ENCODE data around the gene RHOXF1. TPM values are rescaled to one million over a fixed set of nuclear protein-coding genes. Genes with fewer than 3 reads are reported as not detected.
"Not testable (repeated sequence)": the region's sequence is repeated elsewhere in the genome, so short reads cannot be mapped to it uniquely, and the experiment has no call there.

RHOXF1 gene, protein sequence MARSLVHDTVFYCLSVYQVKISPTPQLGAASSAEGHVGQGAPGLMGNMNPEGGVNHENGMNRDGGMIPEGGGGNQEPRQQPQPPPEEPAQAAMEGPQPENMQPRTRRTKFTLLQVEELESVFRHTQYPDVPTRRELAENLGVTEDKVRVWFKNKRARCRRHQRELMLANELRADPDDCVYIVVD
- under 1 TPM in 1 of 2 donors, not detected in 1; 0.37 TPM for total RNA-seq

DNA sequence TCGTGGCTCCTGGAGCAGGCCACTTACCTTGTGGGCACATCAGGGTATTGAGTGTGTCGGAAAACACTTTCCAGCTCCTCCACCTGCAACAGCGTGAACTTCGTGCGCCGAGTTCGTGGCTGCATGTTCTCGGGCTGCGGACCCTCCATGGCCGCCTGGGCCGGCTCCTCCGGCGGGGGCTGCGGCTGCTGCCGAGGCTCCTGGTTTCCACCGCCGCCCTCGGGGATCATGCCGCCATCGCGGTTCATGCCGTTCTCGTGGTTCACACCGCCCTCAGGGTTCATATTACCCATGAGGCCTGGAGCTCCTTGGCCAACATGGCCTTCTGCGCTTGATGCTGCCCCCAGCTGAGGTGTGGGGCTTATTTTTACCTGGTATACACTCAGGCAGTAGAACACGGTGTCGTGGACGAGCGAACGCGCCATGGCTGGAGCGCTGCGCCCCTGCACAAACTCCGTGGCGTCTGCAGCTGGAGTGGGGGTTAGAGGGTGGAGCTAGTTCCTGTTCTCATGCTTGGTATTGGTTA lies at the start of gene RHOXF1:
Gene RHOXF1, minus strand, starts transcription at position 476 of the 526 bp plus-strand sequence. Its CDS starts 51 bp downstream, at position 425.
- no peak for ATAC-seq (replicated peaks)
- Mint-ChIP-seq H3K27me3 (no peaks in the 10 kb centered on the region), H3K9me3 (no peaks in the 10 kb centered on the region), H3K36me3 (ENCODE audit: low read depth) (no peaks in the 10 kb centered on the region), H3K4me3 (no peak within 1 kb of the TSS), H3K27ac (no peak within 1 kb of the TSS), H3K4me1 (no peaks in the 10 kb centered on the region)

DNA sequence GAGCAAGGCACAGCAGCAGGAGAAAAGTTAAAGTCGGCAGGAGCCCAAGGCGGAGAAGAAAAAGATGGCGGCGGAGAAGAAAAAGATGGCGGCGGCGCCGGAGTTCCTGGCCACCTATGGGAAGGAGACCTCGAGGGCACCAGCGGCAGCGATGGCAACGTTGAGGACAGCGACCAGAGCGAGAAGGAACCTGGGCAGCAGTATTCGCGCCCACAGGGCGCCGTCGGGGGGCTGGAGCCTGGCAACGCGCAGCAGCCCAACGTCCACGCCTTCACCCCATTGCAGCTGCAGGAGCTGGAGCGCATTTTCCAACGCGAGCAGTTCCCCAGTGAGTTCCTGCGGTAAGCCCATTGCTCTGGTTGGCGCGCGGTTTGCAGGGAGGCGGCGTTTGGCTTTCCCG lies 43.4 kb upstream of the RHOXF1 start:
- H3K27me3 Mint-ChIP-seq; H3K4me3 Mint-ChIP-seq; H3K4me1 Mint-ChIP-seq; H3K9me3 Mint-ChIP-seq; ATAC-seq (replicated peaks); H3K36me3 Mint-ChIP-seq (ENCODE audit: low read depth); H3K27ac Mint-ChIP-seq: not testable (repeated sequence)

DNA sequence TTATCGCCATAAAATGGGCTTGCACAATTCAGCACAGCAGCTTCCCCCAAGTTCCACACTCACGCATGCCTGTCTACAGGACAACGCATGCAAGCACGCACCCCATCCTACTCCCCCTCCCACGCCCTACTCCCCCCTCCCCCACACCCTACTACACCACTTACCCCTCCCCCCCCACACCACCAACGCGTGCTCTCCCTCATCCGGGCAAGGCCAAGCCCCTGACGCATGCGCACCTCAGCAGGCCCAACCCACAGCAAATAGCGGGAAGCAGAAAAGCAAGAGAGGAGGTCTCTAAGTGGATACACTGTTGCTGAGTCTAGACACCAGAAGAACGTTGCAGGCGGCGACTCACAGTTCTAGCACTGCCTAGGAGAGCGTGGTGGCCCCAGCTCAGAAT lies 42.6 kb upstream of the RHOXF1 start, which contains the start of gene RHOXF2:
Gene RHOXF2, plus strand, starts transcription at position 301 of the 400 bp plus-strand sequence. CDS start 138 bp downstream, outside the sequence.
- not testable (repeated sequence) for H3K4me3 Mint-ChIP-seq; H3K27ac Mint-ChIP-seq; H3K4me1 Mint-ChIP-seq; H3K36me3 Mint-ChIP-seq (ENCODE audit: low read depth); H3K27me3 Mint-ChIP-seq; ATAC-seq (replicated peaks); H3K9me3 Mint-ChIP-seq

DNA sequence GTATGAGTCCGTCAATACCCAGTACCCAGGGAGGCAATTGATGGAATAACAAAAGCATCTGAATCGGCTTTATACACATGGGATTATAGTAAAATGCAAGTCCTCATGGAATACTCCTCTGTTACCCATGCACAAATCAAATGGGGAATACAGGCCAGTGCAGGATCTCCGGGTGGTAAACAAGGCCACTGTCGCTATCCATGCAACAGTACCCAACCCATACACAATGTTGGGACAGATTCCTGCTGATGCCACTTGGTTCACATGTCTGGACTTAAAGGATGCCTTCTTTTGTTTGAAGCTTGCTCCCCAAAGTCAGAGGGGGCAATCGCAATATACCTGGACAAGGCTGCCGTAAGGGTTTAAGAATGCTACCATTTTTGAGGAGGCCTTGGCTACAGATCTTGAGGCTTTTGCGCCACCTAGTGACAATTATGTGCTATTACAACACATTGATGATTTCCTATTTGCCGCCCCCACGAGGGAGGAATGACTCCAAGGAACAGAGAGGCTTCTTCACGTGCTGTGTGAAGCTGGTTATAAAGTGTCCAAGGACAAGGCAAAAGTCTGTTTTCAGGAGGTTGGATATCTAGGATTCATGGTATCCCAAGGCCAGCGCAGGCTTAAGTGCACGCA lies 34.5 kb upstream of the RHOXF1 start:
- H3K36me3 Mint-ChIP-seq (ENCODE audit: low read depth); H3K27me3 Mint-ChIP-seq; H3K27ac Mint-ChIP-seq; H3K4me3 Mint-ChIP-seq; ATAC-seq (replicated peaks); H3K9me3 Mint-ChIP-seq: not testable (repeated sequence)
- H3K4me1 Mint-ChIP-seq = peaks cover 11% of the 10 kb centered on the region

DNA sequence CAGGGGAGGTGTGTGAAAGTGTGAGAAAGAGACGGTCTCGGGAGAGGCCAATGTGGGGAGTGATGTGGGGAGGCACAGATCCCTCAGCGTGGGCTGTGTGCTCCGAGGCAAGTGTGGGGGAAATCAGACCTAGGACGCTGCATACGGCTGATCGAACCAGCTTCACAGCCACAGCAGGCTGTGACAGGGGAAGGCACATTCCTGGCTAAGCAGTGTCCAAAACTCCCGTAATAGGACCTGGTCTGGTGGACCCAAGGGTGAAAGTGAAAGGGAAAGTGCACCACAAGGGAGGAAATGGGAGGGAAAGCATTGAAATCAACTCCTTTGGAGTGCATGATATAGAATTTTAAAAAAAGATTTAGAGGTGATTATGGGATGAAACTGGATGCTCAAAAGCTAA lies 31.8 kb upstream of the RHOXF1 start:
- Mint-ChIP-seq H3K4me3 (no peak overlapping the region), H3K27me3 (no peaks in the 10 kb centered on the region), H3K4me1 (peaks cover 11% of the 10 kb centered on the region), H3K36me3 (ENCODE audit: low read depth) (no peaks in the 10 kb centered on the region), H3K27ac (no peak overlapping the region), H3K9me3 (no peaks in the 10 kb centered on the region)
- no peak for ATAC-seq (replicated peaks)

DNA sequence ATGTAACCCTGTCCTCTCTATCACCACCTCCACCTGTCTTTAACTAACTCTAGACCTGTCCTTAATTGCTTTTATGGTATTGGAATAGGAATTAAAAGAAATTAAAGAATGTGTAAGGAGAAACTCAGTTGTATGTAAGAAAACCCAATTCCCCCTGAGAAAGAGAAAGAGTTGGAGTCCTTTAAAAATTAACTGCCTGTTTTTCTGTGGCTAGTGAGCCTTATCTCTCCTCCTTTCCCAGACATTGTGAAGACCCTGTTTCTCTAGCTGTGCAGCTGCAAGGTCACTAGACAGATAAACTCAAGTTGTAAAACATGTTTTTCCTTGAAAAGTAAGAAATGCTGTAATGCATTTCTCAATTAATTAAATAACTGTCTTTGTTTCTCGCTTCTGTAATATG lies 30.6 kb upstream of the RHOXF1 start:
- not testable (repeated sequence) for H3K27me3 Mint-ChIP-seq; ATAC-seq (replicated peaks); H3K36me3 Mint-ChIP-seq (ENCODE audit: low read depth); H3K4me3 Mint-ChIP-seq; H3K9me3 Mint-ChIP-seq
- Mint-ChIP-seq H3K27ac (peak overlapping the region; percentile 22), H3K4me1 (peaks cover 11% of the 10 kb centered on the region)

DNA sequence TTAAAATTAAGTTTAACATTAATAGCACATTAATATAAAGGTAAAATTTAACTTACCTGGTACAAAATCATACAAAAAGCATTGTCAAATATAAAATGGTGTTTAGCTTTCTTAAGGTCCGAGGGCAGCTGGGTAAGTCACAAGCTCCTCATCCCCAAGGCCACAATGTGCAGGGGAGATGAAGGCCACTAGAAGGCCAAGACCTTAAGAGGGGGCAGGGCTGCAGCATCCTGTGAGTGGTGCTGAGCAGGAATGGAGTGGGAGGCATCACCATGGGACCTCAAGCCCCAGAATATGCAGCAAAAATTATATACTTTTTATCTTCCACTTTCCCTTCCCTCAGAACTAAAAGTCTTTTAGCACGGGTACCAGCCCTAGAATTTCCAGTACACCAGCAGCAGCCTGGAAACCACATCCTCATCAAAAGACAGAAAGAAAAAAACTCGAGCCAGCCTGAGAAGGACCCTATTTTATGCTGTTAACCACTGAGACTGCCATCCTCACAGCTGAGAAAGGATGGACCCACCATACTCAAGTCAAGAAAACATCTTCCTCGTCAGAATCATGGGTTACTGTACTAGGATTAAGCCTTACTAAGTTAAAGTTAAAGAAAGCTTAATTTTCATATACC lies 29.7 kb upstream of the RHOXF1 start:
- Mint-ChIP-seq H3K4me3 (peak overlapping the region; percentile 15), H3K9me3 (no peaks in the 10 kb centered on the region), H3K36me3 (ENCODE audit: low read depth) (no peaks in the 10 kb centered on the region), H3K27me3 (no peaks in the 10 kb centered on the region), H3K4me1 (peaks cover 11% of the 10 kb centered on the region), H3K27ac (peak overlapping the region; percentile 22)
- peak; percentile 26 for ATAC-seq (replicated peaks)

DNA sequence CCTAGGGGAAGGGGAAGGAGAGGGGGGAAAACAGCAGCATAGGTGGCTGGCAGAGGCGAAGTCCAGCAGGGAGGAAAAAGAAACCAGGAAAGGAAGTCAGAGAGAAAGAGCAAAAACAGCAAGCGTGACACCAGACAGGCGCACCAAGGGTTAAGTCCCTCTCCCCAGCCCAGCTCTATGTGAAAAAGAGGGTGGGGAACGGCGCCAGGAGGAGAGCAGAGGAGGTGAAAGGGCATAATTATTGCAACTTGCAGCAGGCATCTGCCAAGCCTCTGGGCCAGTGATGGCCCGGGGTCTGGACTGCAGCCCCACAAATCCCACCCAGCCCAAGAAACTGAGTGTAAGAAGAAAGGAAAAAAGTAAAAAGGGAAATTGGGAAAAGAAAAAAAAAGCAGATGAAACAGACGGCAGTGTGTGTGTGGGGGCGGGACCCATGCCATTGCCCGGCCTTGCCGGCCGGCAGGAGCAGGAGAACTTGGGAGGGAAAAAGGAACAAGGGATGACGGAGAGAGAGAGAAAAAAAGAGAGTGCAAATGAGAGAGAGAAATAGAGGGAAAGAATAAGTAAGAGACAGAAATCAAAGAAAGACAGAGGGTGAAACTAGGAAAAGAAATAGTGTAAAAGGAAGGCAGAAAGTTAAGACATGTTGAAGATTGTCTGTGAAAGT lies 28.6 kb upstream of the RHOXF1 start:
- Mint-ChIP-seq H3K4me3 (peak overlapping the region; percentile 57), H3K36me3 (ENCODE audit: low read depth) (no peaks in the 10 kb centered on the region), H3K9me3 (no peaks in the 10 kb centered on the region), H3K4me1 (peaks cover 11% of the 10 kb centered on the region), H3K27me3 (no peaks in the 10 kb centered on the region), H3K27ac (peak overlapping the region; percentile 75)
- ATAC-seq (replicated peaks) = no peak

DNA sequence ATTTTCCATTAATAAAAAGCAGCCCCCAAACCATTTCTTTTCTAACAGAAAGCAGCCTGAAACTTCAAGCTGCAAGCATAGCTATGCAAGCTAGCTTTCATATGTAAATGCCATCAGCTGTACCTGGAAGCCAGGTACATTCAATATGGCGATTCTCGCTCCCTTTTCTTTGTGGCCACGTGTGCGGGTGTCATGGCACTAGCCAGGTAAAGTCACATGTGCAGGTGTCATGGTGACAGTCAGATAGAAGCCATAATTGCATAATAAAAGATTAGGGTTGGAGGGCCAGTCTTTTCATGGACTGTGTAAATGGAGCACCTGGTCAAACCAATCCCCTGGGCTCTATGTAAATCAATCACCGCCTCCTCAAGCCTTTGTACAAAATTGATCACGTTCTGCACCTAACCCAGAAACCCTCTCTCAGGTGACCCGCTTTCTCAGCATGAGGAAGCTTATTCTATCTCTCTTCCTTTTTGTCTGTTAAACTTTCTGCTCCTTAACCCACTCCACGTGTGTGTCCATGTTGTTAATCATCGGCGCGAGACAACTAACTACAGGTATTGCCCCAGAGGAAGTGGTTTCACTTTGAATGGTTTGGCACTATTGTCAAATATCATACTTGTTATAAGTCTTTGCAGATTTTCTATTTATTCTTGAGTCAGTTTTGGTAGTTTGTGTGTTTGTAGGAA lies 24.7 kb upstream of the RHOXF1 start:
- Mint-ChIP-seq H3K27me3 (no peaks in the 10 kb centered on the region), H3K4me3 (peak overlapping the region; percentile 46), H3K27ac (no peak overlapping the region), H3K9me3 (no peaks in the 10 kb centered on the region), H3K36me3 (ENCODE audit: low read depth) (no peaks in the 10 kb centered on the region), H3K4me1 (peaks cover under 1% of the 10 kb centered on the region)
- no peak for ATAC-seq (replicated peaks)

DNA sequence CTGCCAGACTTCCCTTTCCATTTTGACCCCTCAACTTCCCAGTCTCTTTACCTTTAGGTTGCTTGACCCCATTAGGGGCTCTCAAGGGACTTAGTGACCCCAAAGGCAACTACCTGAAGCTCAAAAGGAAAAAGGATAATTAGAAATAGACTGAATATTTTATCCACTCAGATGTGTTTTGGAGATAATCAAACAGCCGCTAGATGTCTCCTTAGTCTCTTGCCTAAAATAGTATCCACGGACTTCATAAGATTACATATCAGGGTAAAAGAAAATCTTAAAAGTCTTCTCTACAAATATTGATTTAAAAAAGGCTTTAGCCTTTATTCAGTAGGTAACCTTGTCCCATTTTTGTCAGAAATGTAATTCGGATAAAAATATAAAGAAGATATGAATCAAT lies 21.7 kb upstream of the RHOXF1 start:
- no peak for ATAC-seq (replicated peaks)
- no peaks in the 10 kb centered on the region for H3K9me3 Mint-ChIP-seq
- no peak overlapping the region for H3K4me3 Mint-ChIP-seq
- H3K27me3 Mint-ChIP-seq = no peaks in the 10 kb centered on the region
- no peaks in the 10 kb centered on the region for H3K36me3 Mint-ChIP-seq (ENCODE audit: low read depth)
- H3K27ac Mint-ChIP-seq = no peak overlapping the region
- H3K4me1 Mint-ChIP-seq = no peaks in the 10 kb centered on the region

DNA sequence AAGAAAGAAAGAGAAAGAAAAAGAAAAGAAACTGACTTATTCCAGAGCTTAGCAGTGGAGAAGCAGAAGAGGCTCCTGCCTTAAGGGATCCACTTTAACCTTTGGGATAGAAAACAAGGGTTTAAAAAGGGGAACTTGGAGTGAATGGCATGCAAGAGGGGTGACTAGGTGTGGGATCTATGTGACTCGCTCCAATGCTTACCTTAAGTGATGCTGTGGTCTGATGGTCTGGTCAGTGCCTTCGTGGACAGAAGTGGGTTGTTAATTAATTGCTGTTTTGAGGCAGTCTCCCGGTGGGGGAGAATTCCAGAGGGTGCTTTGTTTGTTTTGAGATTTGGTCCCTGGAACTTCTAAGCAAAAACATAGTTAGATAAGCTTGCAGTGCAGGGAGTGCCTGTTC lies 21.1 kb upstream of the RHOXF1 start:
- no peaks in the 10 kb centered on the region for H3K27me3 Mint-ChIP-seq
- no peak for ATAC-seq (replicated peaks)
- no peak overlapping the region for H3K27ac Mint-ChIP-seq
- H3K4me1 Mint-ChIP-seq = no peaks in the 10 kb centered on the region
- no peak overlapping the region for H3K4me3 Mint-ChIP-seq
- H3K36me3 Mint-ChIP-seq (ENCODE audit: low read depth) = no peaks in the 10 kb centered on the region
- H3K9me3 Mint-ChIP-seq = no peaks in the 10 kb centered on the region

DNA sequence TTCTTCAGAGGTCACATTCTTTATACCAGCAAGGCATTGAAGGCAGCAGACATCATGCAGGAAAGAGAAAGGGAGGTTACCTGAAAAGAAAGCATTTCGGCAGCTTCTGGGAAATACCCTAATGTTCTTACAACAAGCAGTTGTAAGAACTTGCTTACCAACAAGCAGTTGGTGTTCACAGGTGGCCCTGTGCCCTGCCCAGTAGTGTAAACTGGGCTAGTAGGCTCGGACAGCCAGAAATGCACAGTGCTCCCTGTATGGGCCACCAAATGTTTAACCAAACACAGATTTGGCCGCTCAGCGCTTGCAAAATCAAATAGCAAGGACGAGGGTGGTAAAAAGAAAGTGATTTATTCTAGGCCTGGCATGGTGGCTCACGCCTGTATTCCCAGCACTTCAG lies 20.4 kb upstream of the RHOXF1 start:
- Mint-ChIP-seq H3K9me3 (no peaks in the 10 kb centered on the region), H3K4me3 (no peak overlapping the region), H3K27me3 (no peaks in the 10 kb centered on the region), H3K27ac (no peak overlapping the region), H3K36me3 (ENCODE audit: low read depth) (no peaks in the 10 kb centered on the region), H3K4me1 (no peaks in the 10 kb centered on the region)
- no peak for ATAC-seq (replicated peaks)

DNA sequence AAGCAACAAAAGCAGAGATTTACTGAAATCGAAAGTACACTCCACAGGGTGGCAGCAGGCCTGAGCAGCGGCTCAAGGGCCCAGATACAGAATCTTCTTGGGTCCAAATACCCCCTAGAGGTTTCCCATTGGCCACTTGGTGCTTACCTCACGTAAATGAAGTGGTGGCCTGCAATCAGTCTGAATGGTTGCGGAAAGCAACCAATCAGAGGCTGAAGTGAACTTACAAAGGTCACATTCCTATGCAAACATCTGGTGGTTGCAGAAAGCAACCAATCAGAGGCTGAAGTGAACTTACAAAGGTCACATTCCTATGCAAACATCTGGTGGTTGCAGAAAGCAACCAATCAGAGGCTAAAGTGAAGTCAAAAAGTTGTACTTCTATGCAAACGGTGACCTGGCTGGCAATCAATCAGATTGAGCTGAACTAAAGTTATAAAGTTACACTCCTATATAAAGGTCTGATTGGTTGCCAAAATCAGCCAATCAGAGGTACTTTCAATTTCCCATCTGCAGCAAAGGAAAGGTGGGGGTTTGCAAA lies 12.7 kb upstream of the RHOXF1 start:
- ATAC-seq (replicated peaks); H3K4me1 Mint-ChIP-seq; H3K9me3 Mint-ChIP-seq; H3K27me3 Mint-ChIP-seq; H3K27ac Mint-ChIP-seq; H3K4me3 Mint-ChIP-seq; H3K36me3 Mint-ChIP-seq (ENCODE audit: low read depth): not testable (repeated sequence)

DNA sequence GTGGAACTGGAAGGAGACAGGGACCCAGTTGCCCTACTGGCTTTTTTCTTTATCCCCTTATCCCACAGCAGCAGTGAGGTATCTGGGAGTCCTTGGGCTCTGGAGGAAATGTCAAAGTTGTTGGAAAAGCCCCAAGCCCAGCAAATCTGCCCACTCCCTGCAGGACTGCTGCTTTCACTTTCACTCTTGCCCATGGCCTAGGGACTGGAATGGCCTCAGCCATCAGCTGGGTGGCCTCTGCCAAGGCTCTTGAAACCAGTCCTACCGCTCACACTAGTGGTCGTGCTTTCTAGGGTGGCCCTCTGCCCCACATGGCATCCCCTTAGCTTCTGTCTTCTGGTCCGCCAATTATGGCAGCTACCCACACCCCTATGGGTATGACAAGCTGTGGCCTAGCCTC lies 9.7 kb upstream of the RHOXF1 start:
- no peak for ATAC-seq (replicated peaks)
- H3K4me3 Mint-ChIP-seq = no peak overlapping the region
- no peaks in the 10 kb centered on the region for H3K9me3 Mint-ChIP-seq
- no peak overlapping the region for H3K27ac Mint-ChIP-seq
- H3K27me3 Mint-ChIP-seq = no peaks in the 10 kb centered on the region
- no peaks in the 10 kb centered on the region for H3K36me3 Mint-ChIP-seq (ENCODE audit: low read depth)
- H3K4me1 Mint-ChIP-seq = peaks cover 3% of the 10 kb centered on the region
